Type B pancreatic cell (in vitro differentiated cells): ENCODE results near the gene USH2A. TPM values are rescaled to one million over a fixed set of nuclear protein-coding genes. Genes with fewer than 3 reads are reported as not detected.

Experiments used
- DNase-seq: peaks from one replicate; pipeline ENCODE4 v3.0.0; 2021; ENCODE audit warnings: mixed read lengths; ENCODE audit not compliant: unreplicated experiment; ENCODE audit errors: extremely low spot score
- H3K27ac Mint-ChIP-seq: 2 replicates; pipeline ENCODE4 v1.8.0; 2021; ENCODE audit warnings: mild to moderate bottlenecking, mixed read lengths
- H3K27me3 Mint-ChIP-seq: 2 replicates; pipeline ENCODE4 v1.8.0; 2021; ENCODE audit warnings: mixed read lengths
- H3K36me3 Mint-ChIP-seq: 2 replicates; pipeline ENCODE4 v1.8.0; 2021; ENCODE audit warnings: mixed read lengths
- H3K4me1 Mint-ChIP-seq: one replicate; pipeline ENCODE4 v1.8.0; 2021; ENCODE audit warnings: mixed read lengths; ENCODE audit not compliant: unreplicated experiment
- H3K4me3 Mint-ChIP-seq: 2 replicates; pipeline ENCODE4 v1.8.0; 2021; ENCODE audit warnings: mild to moderate bottlenecking, mixed read lengths
- H3K9me3 Mint-ChIP-seq: 2 replicates; pipeline ENCODE4 v1.8.0; 2021; ENCODE audit warnings: mixed read lengths
- total RNA-seq: library from RNA; stranded (reverse); gene quantifications from 2 replicates; pipeline ENCODE4 v1.2.1, GENCODE V29; 2021; ENCODE audit warnings: low replicate concordance
- TF ChIP-seq, protein P1 (sequence below): fragments of 200-600 bp; sonication (generic); conservative IDR thresholded peaks from 2 replicates; pipeline ENCODE4 v1.5.0; 2021; ENCODE audit warnings: antibody characterized with exemption, mild to moderate bottlenecking

USH2A gene
- total RNA-seq, 1 donor from 2014 or later, result 0.22 TPM

DNA sequence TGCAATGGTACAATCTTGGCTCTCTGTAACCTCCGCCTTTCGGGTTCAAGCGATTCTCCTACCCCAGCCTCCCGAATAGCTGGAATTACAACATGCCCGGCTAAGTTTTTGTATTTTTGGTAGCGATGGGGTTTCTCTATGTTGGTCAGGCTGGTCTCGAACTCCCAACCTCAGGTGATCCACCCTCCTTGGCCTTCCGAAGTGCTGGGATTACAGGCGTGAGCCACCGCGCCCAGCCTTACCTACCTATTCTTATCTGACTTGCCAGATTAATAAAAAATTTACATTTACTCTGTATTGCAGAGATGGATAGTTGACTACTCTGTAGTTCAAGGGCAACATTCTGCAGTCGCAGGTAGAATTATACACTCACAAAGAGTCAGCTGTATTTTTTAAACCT lies 496.6 kb downstream of the USH2A start:
- no peak overlapping the region for H3K27ac Mint-ChIP-seq
- TF ChIP-seq, protein P1, sequence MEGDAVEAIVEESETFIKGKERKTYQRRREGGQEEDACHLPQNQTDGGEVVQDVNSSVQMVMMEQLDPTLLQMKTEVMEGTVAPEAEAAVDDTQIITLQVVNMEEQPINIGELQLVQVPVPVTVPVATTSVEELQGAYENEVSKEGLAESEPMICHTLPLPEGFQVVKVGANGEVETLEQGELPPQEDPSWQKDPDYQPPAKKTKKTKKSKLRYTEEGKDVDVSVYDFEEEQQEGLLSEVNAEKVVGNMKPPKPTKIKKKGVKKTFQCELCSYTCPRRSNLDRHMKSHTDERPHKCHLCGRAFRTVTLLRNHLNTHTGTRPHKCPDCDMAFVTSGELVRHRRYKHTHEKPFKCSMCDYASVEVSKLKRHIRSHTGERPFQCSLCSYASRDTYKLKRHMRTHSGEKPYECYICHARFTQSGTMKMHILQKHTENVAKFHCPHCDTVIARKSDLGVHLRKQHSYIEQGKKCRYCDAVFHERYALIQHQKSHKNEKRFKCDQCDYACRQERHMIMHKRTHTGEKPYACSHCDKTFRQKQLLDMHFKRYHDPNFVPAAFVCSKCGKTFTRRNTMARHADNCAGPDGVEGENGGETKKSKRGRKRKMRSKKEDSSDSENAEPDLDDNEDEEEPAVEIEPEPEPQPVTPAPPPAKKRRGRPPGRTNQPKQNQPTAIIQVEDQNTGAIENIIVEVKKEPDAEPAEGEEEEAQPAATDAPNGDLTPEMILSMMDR, result no peak
- H3K9me3 Mint-ChIP-seq, result no peaks in the 10 kb centered on the region
- DNase-seq, result no peak
- H3K4me3 Mint-ChIP-seq, result no peak overlapping the region
- no peaks in the 10 kb centered on the region for H3K36me3 Mint-ChIP-seq
- H3K27me3 Mint-ChIP-seq, result no peaks in the 10 kb centered on the region
- H3K4me1 Mint-ChIP-seq, result no peaks in the 10 kb centered on the region

DNA sequence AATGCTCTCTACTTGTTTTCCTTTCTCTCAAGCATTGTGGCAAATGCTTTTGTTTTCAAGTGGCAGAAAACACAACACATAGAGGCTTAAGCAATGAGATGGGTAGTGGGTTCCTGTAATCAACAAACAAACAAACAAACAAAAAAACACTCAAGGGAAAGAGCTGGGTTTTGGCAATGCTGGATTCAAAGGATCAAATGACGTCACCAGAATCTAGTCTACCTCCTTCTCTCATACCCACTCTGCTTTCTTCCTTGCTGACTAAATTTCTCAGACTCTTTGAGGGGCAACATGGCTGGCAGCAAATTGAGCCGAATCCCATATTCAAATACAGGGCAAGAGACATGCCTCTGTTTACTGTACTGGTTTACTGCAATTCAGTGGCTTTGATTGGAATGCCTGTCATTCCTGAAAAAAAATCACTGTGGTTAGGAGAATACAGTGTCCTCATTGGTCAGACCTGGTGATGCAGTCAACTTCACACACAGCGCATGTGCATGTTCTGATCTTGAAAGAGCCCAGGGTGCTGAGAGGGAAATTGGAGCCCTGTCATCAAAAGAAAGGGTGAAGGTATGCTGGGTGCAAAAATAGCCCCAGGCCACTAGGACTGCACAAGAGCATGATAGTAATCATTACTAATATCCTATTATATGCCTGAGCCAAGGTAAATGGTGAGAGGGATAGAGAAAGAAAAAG lies 500.0 kb downstream of the USH2A start:
- TF ChIP-seq, protein P1, result no peak
- H3K27me3 Mint-ChIP-seq, result no peaks in the 10 kb centered on the region
- H3K27ac Mint-ChIP-seq, result no peak overlapping the region
- no peak for DNase-seq
- H3K4me3 Mint-ChIP-seq, result no peak overlapping the region
- H3K9me3 Mint-ChIP-seq, result no peaks in the 10 kb centered on the region
- no peaks in the 10 kb centered on the region for H3K36me3 Mint-ChIP-seq
- H3K4me1 Mint-ChIP-seq, result no peaks in the 10 kb centered on the region

DNA sequence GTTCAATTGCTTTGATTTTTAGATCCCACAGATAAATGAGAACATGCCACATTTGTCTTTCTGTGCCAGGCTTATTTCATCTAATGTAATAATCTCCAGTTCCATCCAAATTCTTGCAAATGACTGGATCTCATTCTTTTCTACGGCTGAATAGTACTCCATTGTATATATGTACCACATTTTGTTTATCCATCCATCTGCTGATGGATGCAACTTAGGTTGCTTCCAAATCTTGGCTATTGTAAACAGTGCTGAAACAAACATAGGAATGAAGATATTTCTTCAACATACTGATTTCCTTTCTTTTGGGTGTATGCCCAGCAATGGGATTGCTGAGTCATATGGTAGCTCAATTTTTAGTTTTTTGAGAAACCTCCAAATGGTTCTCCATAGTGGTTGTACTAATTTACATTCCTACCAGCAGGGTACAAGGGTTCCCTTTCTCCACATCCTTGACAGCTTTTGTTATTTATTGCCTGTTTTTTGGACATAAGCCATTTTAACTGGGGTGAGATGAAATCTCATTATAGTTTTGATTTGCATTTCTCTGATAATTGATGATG lies 511.8 kb downstream of the USH2A start:
- no peak for DNase-seq
- Mint-ChIP-seq H3K27me3 (no peaks in the 10 kb centered on the region), H3K27ac (no peak overlapping the region), H3K9me3 (no peaks in the 10 kb centered on the region), H3K36me3 (no peaks in the 10 kb centered on the region), H3K4me3 (no peak overlapping the region), H3K4me1 (no peaks in the 10 kb centered on the region)
- TF ChIP-seq, protein P1, result peak; percentile 31

DNA sequence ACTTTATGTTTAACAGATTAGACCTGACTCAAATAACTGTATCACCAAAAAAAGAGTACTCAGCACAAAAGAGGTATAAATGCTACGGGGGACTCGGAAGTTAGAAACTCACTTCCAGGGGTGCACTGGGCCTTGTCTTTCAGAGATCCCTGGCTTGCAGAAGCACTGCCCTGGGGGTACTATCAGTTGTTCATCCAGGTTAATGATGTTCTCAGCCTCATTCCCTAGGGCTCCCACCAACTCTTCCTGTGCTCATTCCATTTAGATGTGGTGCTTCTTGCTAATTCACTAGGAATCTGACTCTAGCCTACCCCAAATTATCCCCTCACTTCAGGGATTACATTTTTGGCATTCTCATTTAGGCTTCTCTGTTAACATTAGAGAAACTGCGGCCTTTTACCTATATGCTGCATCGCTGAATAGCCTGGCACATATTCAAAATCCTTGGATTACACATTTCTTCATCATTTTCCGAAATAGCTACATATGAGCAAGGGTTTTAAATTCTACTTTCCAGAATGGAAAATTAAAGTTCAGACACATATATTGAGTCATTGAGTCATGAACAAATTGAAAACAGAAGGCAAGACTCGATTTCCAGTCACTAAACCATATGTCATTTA lies 517.6 kb downstream of the USH2A start:
- DNase-seq, result no peak
- no peak overlapping the region for H3K4me3 Mint-ChIP-seq
- TF ChIP-seq, protein P1, result no peak
- H3K27ac Mint-ChIP-seq, result no peak overlapping the region
- H3K27me3 Mint-ChIP-seq, result no peaks in the 10 kb centered on the region
- H3K4me1 Mint-ChIP-seq, result no peaks in the 10 kb centered on the region
- H3K36me3 Mint-ChIP-seq, result no peaks in the 10 kb centered on the region
- H3K9me3 Mint-ChIP-seq, result no peaks in the 10 kb centered on the region

DNA sequence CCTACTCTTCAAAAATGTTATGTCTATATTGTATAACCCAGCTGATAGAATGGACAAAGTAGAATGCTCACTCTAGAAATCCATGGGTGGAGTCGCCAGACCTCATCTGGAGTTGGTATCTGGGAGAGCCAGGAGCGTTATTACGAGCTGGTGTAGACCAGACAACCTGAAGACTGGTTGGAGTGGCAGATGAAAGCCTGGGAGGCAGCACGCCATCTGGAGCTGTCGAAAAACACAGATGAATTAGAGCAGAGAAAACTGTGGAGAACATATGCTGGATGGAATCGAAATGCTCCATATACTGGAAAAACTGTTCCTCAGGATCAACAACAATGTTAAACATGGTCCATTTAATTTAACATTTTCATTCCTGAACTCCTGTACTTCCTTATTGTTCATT lies 522.6 kb downstream of the USH2A start:
- TF ChIP-seq, protein P1, result no peak
- Mint-ChIP-seq H3K27ac (no peak overlapping the region), H3K9me3 (no peaks in the 10 kb centered on the region), H3K36me3 (no peaks in the 10 kb centered on the region), H3K4me3 (no peak overlapping the region), H3K27me3 (no peaks in the 10 kb centered on the region), H3K4me1 (no peaks in the 10 kb centered on the region)
- DNase-seq, result no peak
